Caco-2 (cell line): Measurements from ENCODE around the gene CCT5. TPM values are rescaled to one million over a fixed set of nuclear protein-coding genes. Genes with fewer than 3 reads are reported as not detected.
A peak's percentile ranks its signal among the peaks of the same experiment; 100 is the strongest.

Source experiments
- BruUV-seq: library from RNA; stranded (reverse); fragments of 400-500 nt; replicated peaks from 2 replicates; lab custom pipeline; 2021; lab: Mats Ljungman, UMichigan
- CTCF ChIA-PET: fragments of 300-600 bp; sonication (Branson Sonifier 250); formaldehyde crosslinking; loops from one replicate; lab custom pipeline; 2022; ENCODE audit warnings: antibody characterized with exemption; lab: Charles Lee
- POLR2A ChIA-PET: fragments of 300-600 bp; sonication (Branson Sonifier 250); formaldehyde crosslinking; loops from one replicate; lab custom pipeline; 2022; ENCODE audit warnings: antibody characterized with exemption; lab: Charles Lee
- DNase-seq, 2 experiments: peaks; one replicate each; pipeline versions ENCODE4 v3.0.0 to v3.0.0-alpha.2; 2020 to 2022
- H3K27me3 ChIP-seq: replicated peaks from 2 replicates; pipeline ENCODE4 v1.6.0; 2011; ENCODE audit warnings: low read length; ENCODE audit not compliant: control insufficient read depth, insufficient read depth
- H3K36me3 ChIP-seq: 2 replicates; pipeline ENCODE4 v1.5.1; 2011; ENCODE audit warnings: low read length; ENCODE audit not compliant: control insufficient read depth, insufficient read depth
- H3K4me1 ChIP-seq: fragments of 250-450 bp; sonication (Bioruptor Pico); 2 replicates; pipeline ENCODE4 v1.5.1; 2020; ENCODE audit warnings: mild to moderate bottlenecking
- H3K4me3 ChIP-seq: 2 replicates; pipeline ENCODE4 v1.5.1; 2011; ENCODE audit warnings: low read depth, mild to moderate bottlenecking, control low read depth, low read length
- H3K9me3 ChIP-seq: fragments of 250-450 bp; sonication (Bioruptor Pico); 2 replicates; pipeline ENCODE4 v1.5.1; 2020; ENCODE audit warnings: mild to moderate bottlenecking, moderate library complexity
- H3K27ac Mint-ChIP-seq: one replicate; pipeline ENCODE4 v1.8.0; 2022; ENCODE audit warnings: mixed read lengths; ENCODE audit not compliant: unreplicated experiment
- H3K27me3 Mint-ChIP-seq: one replicate; pipeline ENCODE4 v1.8.0; 2022; ENCODE audit warnings: mixed read lengths; ENCODE audit not compliant: insufficient read depth, unreplicated experiment
- H3K36me3 Mint-ChIP-seq: one replicate; pipeline ENCODE4 v1.8.0; 2022; ENCODE audit warnings: mild to moderate bottlenecking, mixed read lengths; ENCODE audit not compliant: insufficient read depth, unreplicated experiment
- H3K4me1 Mint-ChIP-seq: one replicate; pipeline ENCODE4 v1.8.0; 2022; ENCODE audit warnings: low read depth, mixed read lengths; ENCODE audit not compliant: unreplicated experiment
- H3K4me3 Mint-ChIP-seq: one replicate; pipeline ENCODE4 v1.8.0; 2022; ENCODE audit warnings: mild to moderate bottlenecking, moderate library complexity, mixed read lengths; ENCODE audit not compliant: unreplicated experiment
- H3K9me3 Mint-ChIP-seq: one replicate; pipeline ENCODE4 v1.8.0; 2022; ENCODE audit warnings: mixed read lengths; ENCODE audit not compliant: unreplicated experiment
- CTCF ChIP-seq, 2 experiments: fragments of 200-600 bp in 1 of 2; IDR thresholded peaks; 1 replicate in 1 of 2; 2 replicates in 1 of 2; pipeline versions ENCODE4 v1.5.1 to v1.8.0; 2011 to 2022; ENCODE audit warnings: antibody characterized with exemption in 1 of 2, control low read depth in 1 of 2, inconsistent platforms in 1 of 2, low read depth in 1 of 2, low read length in 1 of 2, mild to moderate bottlenecking in 1 of 2, moderate library complexity in 1 of 2; ENCODE audit not compliant: insufficient read depth in 1 of 2, severe bottlenecking in 1 of 2, unreplicated experiment in 1 of 2
- intact Hi-C: fragments of 100-400 bp; cut with micrococcal nuclease; formaldehyde crosslinking; loops from one replicate; pipeline ENCODE4 v1.10.0; 2022; ENCODE audit not compliant: unreplicated experiment
- total RNA-seq: library from RNA; stranded (reverse); gene quantifications from 2 replicates; pipeline ENCODE4 v1.2.3, GENCODE V29; 2022

CCT5 gene
- total RNA-seq, 1 experiment from 2014 or later: 462 TPM

- Mint-ChIP-seq H3K4me1 (peaks cover 13% of the 10 kb centered on the region), H3K4me3 (no peak overlapping the region), H3K9me3 (peaks cover 8% of the 10 kb centered on the region), H3K36me3 (peaks cover 6% of the 10 kb centered on the region), H3K27me3 (no peaks in the 10 kb centered on the region), H3K27ac (no peak overlapping the region)
- no peak overlapping the region for H3K4me3 ChIP-seq
- H3K9me3 ChIP-seq: peaks cover 5% of the 10 kb centered on the region; the same call in 1 of the 2 replicates
- TF ChIP-seq CTCF (IDR thresholded peaks at IDR 0.05; ENCODE audit: insufficient read depth in 1 of 2, low read depth in 1 of 2, low read length in 1 of 2, severe bottlenecking in 1 of 2, unreplicated experiment in 1 of 2): no peak
- intact Hi-C loops: no loop called here
- H3K27me3 ChIP-seq: no peaks in the 10 kb centered on the region
- CTCF ChIA-PET: no interaction called here
- H3K36me3 ChIP-seq: no peaks in the 10 kb centered on the region
- no peak for DNase-seq
- H3K4me1 ChIP-seq: peaks cover 4% of the 10 kb centered on the region
- BruUV-seq: no TSS peak
- POLR2A ChIA-PET: no interaction called here
These were observed 53.1 kb downstream of the CCT5 start for GRCh38 chr5:10303201-10303600.

- intact Hi-C loops: no loop called here
- H3K36me3 ChIP-seq: no peaks in the 10 kb centered on the region
- H3K27me3 ChIP-seq: no peaks in the 10 kb centered on the region
- Mint-ChIP-seq H3K4me1 (peaks cover 13% of the 10 kb centered on the region), H3K27ac (no peak overlapping the region), H3K4me3 (no peak overlapping the region), H3K36me3 (peaks cover 6% of the 10 kb centered on the region), H3K27me3 (no peaks in the 10 kb centered on the region), H3K9me3 (peaks cover 8% of the 10 kb centered on the region)
- peaks cover 4% of the 10 kb centered on the region for H3K4me1 ChIP-seq
- ChIA-PET CTCF (interaction anchor here (1.0 kb wide), 1 partner anchor 50 kb away, joined by 3 read pairs; the partner anchor contains the start of gene MARCHF6), POLR2A (no interaction called here)
- TF ChIP-seq CTCF (IDR thresholded peaks at IDR 0.05; ENCODE audit: insufficient read depth in 1 of 2, low read depth in 1 of 2, low read length in 1 of 2, severe bottlenecking in 1 of 2, unreplicated experiment in 1 of 2): no peak
- DNase-seq: no peak
- BruUV-seq: no TSS peak
- peaks cover 5% of the 10 kb centered on the region; the same call in 1 of the 2 replicates for H3K9me3 ChIP-seq
- no peak overlapping the region for H3K4me3 ChIP-seq
These were observed 53.7 kb downstream of the CCT5 start for GRCh38 chr5:10303699-10304170.

- ChIA-PET CTCF (interaction anchor here (2.2 kb wide), 1 partner anchor 21 kb away, joined by 8 read pairs; no protein-coding TSS in a partner anchor), POLR2A (no interaction called here)
- H3K36me3 ChIP-seq: no peaks in the 10 kb centered on the region
- Mint-ChIP-seq H3K36me3 (peaks cover 6% of the 10 kb centered on the region), H3K4me3 (no peak overlapping the region), H3K27me3 (no peaks in the 10 kb centered on the region), H3K9me3 (peaks cover 8% of the 10 kb centered on the region), H3K27ac (no peak overlapping the region), H3K4me1 (peaks cover 13% of the 10 kb centered on the region)
- no peak overlapping the region for H3K4me3 ChIP-seq
- no TSS peak for BruUV-seq
- DNase-seq: peak in 1 of 2 experiments; percentile 15
- H3K4me1 ChIP-seq: peaks cover 4% of the 10 kb centered on the region
- intact Hi-C loops: no loop called here
- H3K27me3 ChIP-seq: no peaks in the 10 kb centered on the region
- peaks cover 5% of the 10 kb centered on the region; the same call in 1 of the 2 replicates for H3K9me3 ChIP-seq
- TF ChIP-seq CTCF (IDR thresholded peaks at IDR 0.05; ENCODE audit: insufficient read depth in 1 of 2, low read depth in 1 of 2, low read length in 1 of 2, severe bottlenecking in 1 of 2, unreplicated experiment in 1 of 2): no peak
These were observed 54.9 kb downstream of the CCT5 start for GRCh38 chr5:10304932-10305331.
